Endothelial cell of umbilical vein (primary cell): ENCODE results near the gene KIF21B. TPM values are rescaled to one million over a fixed set of nuclear protein-coding genes. Genes with fewer than 3 reads are reported as not detected.

Experiments used
- BruUV-seq: library from RNA; stranded (reverse); fragments of 400-500 nt; replicated peaks from 2 replicates; lab custom pipeline; 2021; lab: Mats Ljungman, UMichigan
- CTCF ChIA-PET: fragments of 300-600, 350-600 bp; sonication (Branson Sonifier 250); formaldehyde crosslinking; loops from one replicate; lab custom pipeline; 2021; ENCODE audit warnings: antibody characterized with exemption, inconsistent platforms; lab: Charles Lee
- POLR2A ChIA-PET: fragments of 300-600, 350-600 bp; sonication (Branson Sonifier 250); formaldehyde crosslinking; loops from one replicate; lab custom pipeline; 2021; ENCODE audit warnings: antibody characterized with exemption, inconsistent platforms; lab: Charles Lee
- DNase-seq: peaks from one replicate; pipeline ENCODE4 v3.0.0-alpha.2; 2011; ENCODE audit warnings: low read depth, low spot score
- FAIRE-seq: peaks from 2 replicates; lab custom pipeline; 2011; peaks lifted over from hg19 to GRCh38; lab: Jason Lieb, UNC
- H2AFZ ChIP-seq: 2 replicates; pipeline ENCODE4 v1.6.0; 2012; ENCODE audit warnings: low read depth, low read length, control low read depth, inconsistent platforms
- H3K27ac ChIP-seq: 2 replicates; pipeline ENCODE4 v1.5.1; 2011; ENCODE audit warnings: low read depth, mild to moderate bottlenecking, control low read depth, low read length, moderate library complexity; ENCODE audit not compliant: insufficient read depth
- H3K27me3 ChIP-seq, 2 experiments: 2 replicates each; pipeline versions ENCODE4 v1.6.0 to v1.6.1; 2011; ENCODE audit warnings: low read length in 2 of 2, mixed read lengths in 1 of 2; ENCODE audit not compliant: control insufficient read depth in 2 of 2, insufficient read depth in 2 of 2
- H3K36me3 ChIP-seq, 2 experiments: 2 replicates in 1 of 2; 3 replicates in 1 of 2; pipeline ENCODE4 v1.5.1; 2011; ENCODE audit warnings: low read length in 2 of 2, mild to moderate bottlenecking in 1 of 2, moderate library complexity in 1 of 2; ENCODE audit not compliant: control insufficient read depth in 2 of 2, insufficient read depth in 2 of 2; ENCODE audit errors: extremely low read depth in 1 of 2
- H3K4me1 ChIP-seq: 3 replicates; pipeline ENCODE4 v1.5.1; 2011; ENCODE audit warnings: mild to moderate bottlenecking, low read length; ENCODE audit not compliant: control insufficient read depth, insufficient read depth; ENCODE audit errors: extremely low read depth
- H3K4me2 ChIP-seq: 2 replicates; pipeline ENCODE4 v1.6.1; 2011; ENCODE audit warnings: low read length, control low read depth, mixed read lengths; ENCODE audit not compliant: insufficient read depth
- H3K4me3 ChIP-seq, 3 experiments: fragments of 200-600 bp in 1 of 3; sonication (generic), shearing (Covaris generic) in 1 of 3; replicated peaks in 1 of 3; 2 replicates each; pipeline ENCODE4 v1.5.1; 2011 to 2016; ENCODE audit warnings: control low read depth in 3 of 3, low read length in 3 of 3, mild to moderate bottlenecking in 2 of 3, inconsistent platforms in 1 of 3, low read depth in 1 of 3, moderate library complexity in 1 of 3; ENCODE audit not compliant: insufficient read depth in 1 of 3
- H3K79me2 ChIP-seq: 2 replicates; pipeline ENCODE4 v1.6.0; 2012; ENCODE audit warnings: low read length, inconsistent platforms; ENCODE audit not compliant: control insufficient read depth, insufficient read depth
- H3K9ac ChIP-seq: replicated peaks from 2 replicates; pipeline ENCODE3; 2011; ENCODE audit warnings: low read length, control low read depth; ENCODE audit not compliant: insufficient read depth; ENCODE audit errors: extremely low read depth
- H3K9me1 ChIP-seq: replicated peaks from 3 replicates; pipeline ENCODE4 v1.6.0; 2011; ENCODE audit warnings: mild to moderate bottlenecking, low read length; ENCODE audit not compliant: control insufficient read depth, insufficient read depth; ENCODE audit errors: extremely low read depth
- H3K9me3 ChIP-seq: replicated peaks from 2 replicates; pipeline ENCODE4 v1.5.1; 2012; ENCODE audit warnings: low read length, inconsistent platforms; ENCODE audit not compliant: control insufficient read depth, insufficient read depth
- H4K20me1 ChIP-seq: replicated peaks from 2 replicates; pipeline ENCODE3; 2011; ENCODE audit warnings: mild to moderate bottlenecking, low read length; ENCODE audit not compliant: control insufficient read depth, insufficient read depth; ENCODE audit errors: extremely low read depth
- CTCF ChIP-seq, 2 donors: IDR thresholded peaks; 1 replicate in 1 of 2; 2 replicates in 1 of 2; pipeline ENCODE4 v1.5.1; 2011; ENCODE audit warnings: low read length in 2 of 2, mild to moderate bottlenecking in 2 of 2, moderate library complexity in 2 of 2, control low read depth in 1 of 2, inconsistent platforms in 1 of 2, low read depth in 1 of 2; ENCODE audit not compliant: insufficient read depth in 1 of 2; ENCODE audit errors: extremely low read depth in 1 of 2
- EZH2 ChIP-seq: IDR thresholded peaks from 2 replicates; pipeline ENCODE4 v1.6.1; 2012; ENCODE audit warnings: borderline replicate concordance, low read depth, mild to moderate bottlenecking, moderate library complexity, low read length, inconsistent platforms; ENCODE audit not compliant: severe bottlenecking
- FOS ChIP-seq: IDR thresholded peaks from 2 replicates; pipeline ENCODE4 v1.6.1; 2011; ENCODE audit warnings: mild to moderate bottlenecking, low read length, moderate library complexity, borderline replicate concordance; ENCODE audit not compliant: insufficient read depth
- GATA2 ChIP-seq: IDR thresholded peaks from 2 replicates; pipeline ENCODE4 v1.7.0; 2011; ENCODE audit warnings: low read depth, mild to moderate bottlenecking, moderate library complexity, mixed read lengths, low read length; ENCODE audit not compliant: insufficient read length, insufficient read depth
- MYC ChIP-seq: IDR thresholded peaks from one replicate; pipeline ENCODE4 v1.6.1; 2011; ENCODE audit warnings: mild to moderate bottlenecking, low read depth, low read length
- POLR2A ChIP-seq: IDR thresholded peaks from 2 replicates; pipeline ENCODE4 v1.6.1; 2012; ENCODE audit warnings: low read depth, mild to moderate bottlenecking, control low read depth, low read length
- POLR2AphosphoS5 ChIP-seq: IDR thresholded peaks from 2 replicates; pipeline ENCODE4 v1.6.1; 2012; ENCODE audit warnings: low read depth, mild to moderate bottlenecking, control low read depth, low read length, moderate library complexity; ENCODE audit not compliant: insufficient read depth
- dilution Hi-C: fragments of 300-500 bp; cut with MboI; formaldehyde crosslinking; loops from one replicate; pipeline ENCODE4 v1.15.0; 2019; ENCODE audit warnings: low sequenced_read_pairs; ENCODE audit not compliant: extremely low pct_ligation_motif_present
- intact Hi-C: fragments of 100-400 bp; cut with micrococcal nuclease; formaldehyde crosslinking; loops from one replicate; pipeline ENCODE4 v1.10.0; 2022
- polyA plus RNA-seq, 4 experiments: library from polyadenylated mRNA; depleted of rRNA in 3 of 4; stranded (reverse) in 3 of 4; unstranded in 1 of 4; fragments of >200 nt; gene quantifications; 2 replicates each; pipeline versions ENCODE4 v1.2.1 to v1.2.3, GENCODE V29; 2011 to 2012; ENCODE audit warnings: missing spikeins in 1 of 4
- total RNA-seq: library from RNA; stranded (reverse); gene quantifications from 2 replicates; pipeline ENCODE4 v1.2.3, GENCODE V29; 2021

The KIF21B gene
- total and polyA plus RNA-seq, 2 donors (not counting 3 experiments of a cell fraction or from before 2014, with no cell fraction given), result 1.9 to 4.4 TPM

GRCh38 chr1:200922406-200922805 is 101.1 kb downstream of the KIF21B start:
- no peak overlapping the region for H3K9ac ChIP-seq
- H3K4me2 ChIP-seq, result no peak overlapping the region
- DNase-seq (no peak), FAIRE-seq (no peak)
- intact Hi-C loops, result no loop called here
- H3K4me3 ChIP-seq, result no peak overlapping the region
- H3K9me3 ChIP-seq, result no peaks in the 10 kb centered on the region
- ChIA-PET CTCF (no interaction called here), POLR2A (no interaction called here)
- dilution Hi-C loops, result no loop called here
- H3K36me3 ChIP-seq, result no peaks in the 10 kb centered on the region
- no TSS peak for BruUV-seq
- no peaks in the 10 kb centered on the region for H3K4me1 ChIP-seq
- no peaks in the 10 kb centered on the region for H3K79me2 ChIP-seq
- TF ChIP-seq CTCF (IDR thresholded peaks at IDR 0.05; ENCODE audit: extremely low read depth in 1 of 2, insufficient read depth in 1 of 2, low read depth in 1 of 2, low read length in 2 of 2) (no peak), MYC (no peak), POLR2AphosphoS5 (no peak), GATA2 (no peak), POLR2A (no peak), EZH2 (no peak)
- H4K20me1 ChIP-seq, result no peaks in the 10 kb centered on the region
- H2AFZ ChIP-seq, result no peak overlapping the region
- H3K27ac ChIP-seq, result no peak overlapping the region
- H3K9me1 ChIP-seq, result no peaks in the 10 kb centered on the region
- H3K27me3 ChIP-seq, result no peaks in the 10 kb centered on the region

GRCh38 chr1:200921571-200922110 is 101.9 kb downstream of the KIF21B start:
- dilution Hi-C loops, result no loop called here

More at GRCh38 chr1:200921571-200922110, 101.9 kb downstream of the KIF21B start:
- CTCF ChIA-PET, result no interaction called here
- Histone ChIP-seq H3K9me3 (no peaks in the 10 kb centered on the region), H3K4me1 (no peaks in the 10 kb centered on the region), H3K9ac (no peak overlapping the region), H3K36me3 (no peaks in the 10 kb centered on the region), H3K4me2 (no peak overlapping the region), H3K79me2 (no peaks in the 10 kb centered on the region), H2AFZ (no peak overlapping the region), H3K4me3 (no peak overlapping the region), H3K27ac (no peak overlapping the region), H4K20me1 (no peaks in the 10 kb centered on the region), H3K27me3 (no peaks in the 10 kb centered on the region), H3K9me1 (no peaks in the 10 kb centered on the region)
- POLR2A ChIA-PET, result no interaction called here
- BruUV-seq, result no TSS peak
- intact Hi-C loops, result no loop called here
- no peak for TF ChIP-seq GATA2
- TF ChIP-seq EZH2, result no peak
- TF ChIP-seq FOS, result no peak
- TF ChIP-seq MYC, result no peak
- FAIRE-seq (no peak), DNase-seq (no peak)
